ENCODE data around the gene ARHGAP24. TPM values are rescaled to one million over a fixed set of nuclear protein-coding genes. Genes with fewer than 3 reads are reported as not detected.

Gene ARHGAP24
- total and polyA plus RNA-seq, 4 donors, result 10.0 to 79.4 (median 21.6) TPM

DNA sequence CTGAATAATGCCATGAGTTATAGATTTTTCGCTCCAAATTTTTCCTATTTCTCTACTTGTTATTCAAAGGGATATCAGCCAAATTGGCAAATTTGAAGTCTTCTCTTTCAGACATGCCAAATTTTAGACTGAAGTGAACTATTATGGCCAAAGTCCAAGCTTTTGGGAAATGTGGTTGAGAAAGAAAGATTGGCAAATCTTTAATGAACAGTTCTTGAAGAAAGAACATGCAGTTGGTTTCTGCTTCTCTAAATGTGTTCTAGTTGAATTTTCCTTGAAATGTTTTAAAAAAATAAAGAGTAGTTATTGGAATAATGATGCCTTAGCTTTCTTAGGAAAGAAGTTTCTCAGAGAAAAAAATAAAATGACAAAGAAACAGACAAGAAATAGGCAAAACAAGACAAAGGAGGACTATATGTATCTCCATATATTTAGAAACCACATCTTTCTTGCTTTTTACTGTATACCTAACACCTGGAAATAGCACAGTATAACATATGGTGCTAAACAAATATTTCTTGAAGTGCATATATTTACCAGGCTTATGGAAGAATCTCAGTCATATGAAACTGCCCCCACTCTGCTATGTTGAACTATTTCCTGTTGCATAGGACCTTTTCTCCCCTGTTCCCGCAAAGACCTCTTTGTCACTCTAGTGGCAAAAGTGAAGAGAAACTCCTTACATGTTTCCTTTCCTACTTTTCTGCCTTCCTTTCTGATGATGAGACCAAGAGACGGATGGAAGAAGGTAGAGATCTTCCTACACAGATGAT, 250.0 kb downstream of the ARHGAP24 start:
- Histone ChIP-seq H3K9ac (ENCODE audit: insufficient read depth in 1 of 2, low read length in 2 of 2) (peak overlapping the region in 1 of 2 donors; percentile 42), H3K27ac (ENCODE audit: low read depth in 1 of 2, low read length in 1 of 2) (peak overlapping the region; percentile 47 to 89), H3K27me3 (ENCODE audit: control insufficient read depth in 3 of 3, insufficient read depth in 3 of 3, low read length in 2 of 3) (no peaks in the 10 kb centered on the region), H3K36me3 (ENCODE audit: control insufficient read depth in 4 of 4, insufficient read depth in 4 of 4, low read length in 4 of 4) (peaks cover 0 to 8% (median 2%) of the 10 kb centered on the region in 4 donors), H3K4me3 (no peak overlapping the region), H3K9me3 (ENCODE audit: control insufficient read depth in 4 of 4, insufficient read depth in 3 of 4, low read length in 3 of 4) (no peaks in the 10 kb centered on the region), H3K4me1 (ENCODE audit: control insufficient read depth in 5 of 5, insufficient read depth in 5 of 5, low read length in 5 of 5) (peaks cover 5 to 20% (median 13%) of the 10 kb centered on the region in 5 donors)
- ATAC-seq (ENCODE audit: insufficient read depth, low FRiP score) (no peak), DNase-seq (peak in 2 of 3 donors; percentile 40 to 47)
- WGBS, 2 donors, result 43 to 68% methylated on average over 3 of the region's 3 CpGs
- TF ChIP-seq, protein P1, sequence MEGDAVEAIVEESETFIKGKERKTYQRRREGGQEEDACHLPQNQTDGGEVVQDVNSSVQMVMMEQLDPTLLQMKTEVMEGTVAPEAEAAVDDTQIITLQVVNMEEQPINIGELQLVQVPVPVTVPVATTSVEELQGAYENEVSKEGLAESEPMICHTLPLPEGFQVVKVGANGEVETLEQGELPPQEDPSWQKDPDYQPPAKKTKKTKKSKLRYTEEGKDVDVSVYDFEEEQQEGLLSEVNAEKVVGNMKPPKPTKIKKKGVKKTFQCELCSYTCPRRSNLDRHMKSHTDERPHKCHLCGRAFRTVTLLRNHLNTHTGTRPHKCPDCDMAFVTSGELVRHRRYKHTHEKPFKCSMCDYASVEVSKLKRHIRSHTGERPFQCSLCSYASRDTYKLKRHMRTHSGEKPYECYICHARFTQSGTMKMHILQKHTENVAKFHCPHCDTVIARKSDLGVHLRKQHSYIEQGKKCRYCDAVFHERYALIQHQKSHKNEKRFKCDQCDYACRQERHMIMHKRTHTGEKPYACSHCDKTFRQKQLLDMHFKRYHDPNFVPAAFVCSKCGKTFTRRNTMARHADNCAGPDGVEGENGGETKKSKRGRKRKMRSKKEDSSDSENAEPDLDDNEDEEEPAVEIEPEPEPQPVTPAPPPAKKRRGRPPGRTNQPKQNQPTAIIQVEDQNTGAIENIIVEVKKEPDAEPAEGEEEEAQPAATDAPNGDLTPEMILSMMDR (IDR thresholded peaks at IDR 0.05; ENCODE audit: control extremely low read depth, extremely low read depth), result no peak

DNA sequence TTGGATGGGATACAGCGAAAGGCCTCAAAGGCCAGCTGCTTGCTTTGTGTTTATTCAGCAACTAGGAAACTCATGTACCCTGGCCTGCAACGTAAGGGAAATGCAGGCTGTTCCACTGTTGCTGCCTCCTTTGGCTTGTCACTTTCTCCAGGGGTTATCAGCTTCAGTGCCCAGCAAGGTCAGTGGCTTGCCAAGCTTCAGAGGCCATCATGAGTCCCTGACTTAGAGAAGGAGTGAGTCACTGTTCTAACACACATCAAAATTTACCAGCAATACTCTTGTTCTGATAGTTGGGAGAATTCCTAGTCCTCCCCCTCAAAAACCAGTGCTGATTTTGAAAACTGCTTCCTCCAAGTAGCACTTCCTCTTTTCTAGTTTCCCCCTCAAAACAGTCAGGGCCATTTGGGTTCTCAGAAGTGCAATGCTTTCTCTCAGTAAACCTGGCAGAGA, 250.8 kb downstream of the ARHGAP24 start:
- Histone ChIP-seq H3K36me3 (ENCODE audit: control insufficient read depth in 4 of 4, insufficient read depth in 4 of 4, low read length in 4 of 4) (peaks cover 0 to 8% (median 2%) of the 10 kb centered on the region in 4 donors), H3K4me3 (no peak overlapping the region), H3K9me3 (ENCODE audit: control insufficient read depth in 4 of 4, insufficient read depth in 3 of 4, low read length in 3 of 4) (no peaks in the 10 kb centered on the region), H3K27ac (ENCODE audit: low read depth in 1 of 2, low read length in 1 of 2) (peak overlapping the region; percentile 70 to 89), H3K9ac (ENCODE audit: insufficient read depth in 1 of 2, low read length in 2 of 2) (peak overlapping the region in 1 of 2 donors; percentile 42), H3K27me3 (ENCODE audit: control insufficient read depth in 3 of 3, insufficient read depth in 3 of 3, low read length in 2 of 3) (no peaks in the 10 kb centered on the region), H3K4me1 (ENCODE audit: control insufficient read depth in 5 of 5, insufficient read depth in 5 of 5, low read length in 5 of 5) (peaks cover 5 to 20% (median 13%) of the 10 kb centered on the region in 5 donors)
- TF ChIP-seq, protein P1 (IDR thresholded peaks at IDR 0.05; ENCODE audit: control extremely low read depth, extremely low read depth), result no peak
- DNase-seq (peak; percentile 18 to 50 (median 40)), ATAC-seq (ENCODE audit: insufficient read depth, low FRiP score) (peak; percentile 87)
- WGBS, 2 donors, result 37 to 48% methylated on average over 2 of the region's 2 CpGs

DNA sequence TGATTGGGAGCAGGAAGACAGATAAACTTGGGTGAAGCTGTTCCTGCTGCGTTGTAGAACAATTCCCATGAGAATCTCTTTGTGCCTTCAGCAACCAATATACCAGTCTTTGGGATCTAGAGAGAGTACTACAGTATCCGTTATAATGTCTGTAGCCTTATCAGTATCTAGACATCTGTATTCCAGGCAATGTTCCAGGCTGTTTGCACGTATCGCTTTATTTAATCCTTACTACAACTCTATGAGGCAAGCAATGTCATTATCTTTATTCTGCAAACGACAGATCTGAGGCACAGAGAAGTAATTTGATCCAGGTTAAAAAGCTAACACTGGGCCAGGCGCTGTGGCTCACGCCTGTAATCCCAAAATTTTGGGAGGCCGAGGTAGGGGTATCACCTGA, 251.6 kb downstream of the ARHGAP24 start:
- peak in 1 of 3 donors; percentile 39 for DNase-seq
- no peak for ATAC-seq (ENCODE audit: insufficient read depth, low FRiP score)
- no peak overlapping the region for H3K9ac ChIP-seq (ENCODE audit: insufficient read depth in 1 of 2, low read length in 2 of 2)
- H3K36me3 ChIP-seq (ENCODE audit: control insufficient read depth in 4 of 4, insufficient read depth in 4 of 4, low read length in 4 of 4), result peaks cover 0 to 8% (median 2%) of the 10 kb centered on the region in 4 donors
- no peak overlapping the region for H3K4me3 ChIP-seq
- H3K27me3 ChIP-seq (ENCODE audit: control insufficient read depth in 3 of 3, insufficient read depth in 3 of 3, low read length in 2 of 3), result no peaks in the 10 kb centered on the region
- H3K27ac ChIP-seq (ENCODE audit: low read depth in 1 of 2, low read length in 1 of 2), result peak overlapping the region; percentile 31 to 70
- H3K4me1 ChIP-seq (ENCODE audit: control insufficient read depth in 5 of 5, insufficient read depth in 5 of 5, low read length in 5 of 5), result peaks cover 5 to 20% (median 13%) of the 10 kb centered on the region in 5 donors
- H3K9me3 ChIP-seq (ENCODE audit: control insufficient read depth in 4 of 4, insufficient read depth in 3 of 4, low read length in 3 of 4), result no peaks in the 10 kb centered on the region
- TF ChIP-seq, protein P1 (IDR thresholded peaks at IDR 0.05; ENCODE audit: control extremely low read depth, extremely low read depth), result no peak
- WGBS, 2 donors, result 89% methylated on average over 8 of the region's 8 CpGs

All from lung (tissue), 12 donors.